ENCODE measurements around the gene AURKAIP1. TPM values are rescaled to one million over a fixed set of nuclear protein-coding genes. Genes with fewer than 3 reads are reported as not detected.
A peak's percentile ranks its signal among the peaks of the same experiment; 100 is the strongest.

Gene AURKAIP1
- polyA plus RNA-seq, 1 of the 3 experiments (the other 2 are of a cell fraction) = 214 TPM

DNA sequence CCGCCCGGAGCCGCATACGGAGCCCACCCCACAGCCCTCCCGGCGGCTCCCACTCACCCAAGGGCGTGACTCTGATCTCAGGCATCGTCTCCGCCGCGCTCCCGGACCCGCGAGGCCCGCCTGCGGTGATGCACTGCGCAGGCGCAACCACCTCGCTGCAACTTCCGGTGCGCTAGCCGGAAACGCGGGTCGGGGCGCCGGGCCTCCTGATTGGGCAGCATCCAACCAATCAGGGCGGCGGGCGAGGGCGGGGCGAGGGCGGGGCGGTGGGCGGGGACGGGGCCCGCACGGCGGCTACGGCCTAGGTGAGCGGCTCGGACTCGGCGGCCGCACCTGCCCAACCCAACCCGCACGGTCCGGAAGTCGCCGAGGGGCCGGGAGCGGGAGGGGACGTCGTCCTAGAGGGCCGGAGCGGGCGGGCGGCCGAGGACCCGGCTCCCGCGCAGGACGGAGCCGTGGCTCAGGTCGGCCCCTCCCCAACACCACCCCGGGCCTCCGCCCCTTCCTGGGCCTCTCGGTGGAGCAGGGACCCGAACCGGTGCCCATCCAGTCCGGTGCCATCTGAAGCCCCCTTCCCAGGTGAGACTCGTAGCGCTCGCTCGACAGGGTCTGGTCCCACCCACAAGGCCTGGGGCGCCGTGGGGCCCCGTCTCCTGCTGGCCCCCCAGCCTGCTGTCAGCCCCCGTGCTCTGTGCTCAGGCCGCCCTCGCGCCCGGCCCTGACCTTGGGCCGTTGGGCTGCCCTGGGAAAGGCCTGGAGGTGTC is 50.3 kb downstream of the AURKAIP1 start, which contains the start of the genes CPTP and INTS11:
Gene CPTP (plus strand): TSS at position 279 of the 764 bp plus-strand sequence. CDS start 2,109 bp downstream, outside the sequence.
Gene INTS11 (minus strand): TSS at position 137 of the 764 bp plus-strand sequence. CDS start 52 bp downstream, at position 85.
- no peaks in the 10 kb centered on the region for H3K9me2 ChIP-seq
- H3F3A ChIP-seq (replicated peaks; ENCODE audit: insufficient read depth) = peaks cover 5% of the 10 kb centered on the region
- peaks cover 0 to 24% of the 10 kb centered on the region in 2 experiments; a peak in 1 of 4 replicates for H3K4me1 ChIP-seq (ENCODE audit: control insufficient read depth in 1 of 2, insufficient read depth in 2 of 2, low read depth in 1 of 2, low read length in 1 of 2)
- peak within 1 kb of the TSS; percentile 95 for H3K4me2 ChIP-seq
- peak within 1 kb of the TSS; percentile 45 to 66; a peak in 2 of 4 replicates for H3K27ac ChIP-seq (ENCODE audit: low read depth in 2 of 2, low read length in 1 of 2)
- 5% methylated on average over 8 of the region's 84 CpGs for WGBS (ENCODE audit: low lambda C conversion rate)
- H3K4me3 ChIP-seq (ENCODE audit: low read depth in 2 of 2, low read length in 1 of 2) = peak within 1 kb of the TSS; percentile 74 to 80
- peak within 1 kb of the TSS; percentile 80 for H3K9ac ChIP-seq
- H3K27me3 ChIP-seq (ENCODE audit: insufficient read depth) = no peaks in the 10 kb centered on the region
- H2AFZ ChIP-seq (ENCODE audit: low read depth) = no peak within 1 kb of the TSS
- H3K9me3 ChIP-seq = no peaks in the 10 kb centered on the region
- H4K20me1 ChIP-seq (ENCODE audit: insufficient read depth) = peaks cover 33% of the 10 kb centered on the region
- peaks cover 64% of the 10 kb centered on the region for H3K79me2 ChIP-seq (ENCODE audit: insufficient read depth)
- POLR2A ChIA-PET = interaction anchor here (1.0 kb wide), 1 partner anchor 15 kb away, joined by 3 read pairs; no protein-coding TSS in a partner anchor
- CTCF ChIA-PET = interaction anchor here (1.0 to 1.6 kb wide), 3 partner anchors 20 to 23 kb away, joined by 3 to 5 read pairs (median 3); no protein-coding TSS in a partner anchor
- DNase-seq = peak; percentile 99
- H3K36me3 ChIP-seq (replicated peaks in 1 of 2; ENCODE audit: control insufficient read depth in 1 of 2, insufficient read depth in 2 of 2, low read length in 1 of 2) = peaks cover 0 to 31% of the 10 kb centered on the region in 2 experiments
- TF ChIP-seq FOXM1 (IDR thresholded peaks at IDR 0.05; ENCODE audit: low read depth) (no peak), POLR2AphosphoS5 (IDR thresholded peaks at IDR 0.05; ENCODE audit: low read depth, low read length) (peak; percentile 73; the same call in 1 of the 2 replicates), YY1 (IDR thresholded peaks at IDR 0.05; ENCODE audit: low read depth) (no peak), MEF2A (IDR thresholded peaks at IDR 0.05; ENCODE audit: borderline replicate concordance, low read depth) (no peak), RCOR1 (IDR thresholded peaks at IDR 0.05; ENCODE audit: low read length) (no peak), ELF1 (IDR thresholded peaks at IDR 0.05) (peak; percentile 31; the same call in 1 of the 2 replicates), RFX5 (IDR thresholded peaks at IDR 0.05; ENCODE audit: low read length) (no peak), RAD21 (IDR thresholded peaks at IDR 0.05; ENCODE audit: low read length) (no peak), GATA2 (CRISPR knock-in tag; IDR thresholded peaks at IDR 0.05) (no peak), EP300 (IDR thresholded peaks at IDR 0.05; ENCODE audit: borderline replicate concordance in 1 of 2, low read depth in 1 of 2, low read length in 1 of 2) (no peak), NFIC (IDR thresholded peaks at IDR 0.05; ENCODE audit: borderline replicate concordance) (no peak), FOSL2 (IDR thresholded peaks at IDR 0.05; ENCODE audit: borderline replicate concordance, low read depth) (no peak), TCF12 (IDR thresholded peaks at IDR 0.05) (no peak), FOXJ3 (CRISPR knock-in tag; IDR thresholded peaks at IDR 0.05) (no peak), TAF1 (IDR thresholded peaks at IDR 0.05; ENCODE audit: borderline replicate concordance, low read depth, low read length) (peak; percentile 46; the same call in 1 of the 2 replicates), JUND (IDR thresholded peaks at IDR 0.05) (no peak), SIN3A (IDR thresholded peaks at IDR 0.05; ENCODE audit: borderline replicate concordance, low read depth, low read length) (no peak), RXRA (IDR thresholded peaks at IDR 0.05; ENCODE audit: borderline replicate concordance, low read depth) (no peak), CHD2 (IDR thresholded peaks at IDR 0.05; ENCODE audit: low read length, partially characterized antibody) (peak; percentile 34), NRF1 (IDR thresholded peaks at IDR 0.05; ENCODE audit: low read depth, low read length) (peak; percentile 88), MXI1 (IDR thresholded peaks at IDR 0.05; ENCODE audit: low read depth, low read length) (no peak)
- TF ChIP-seq, protein P1, sequence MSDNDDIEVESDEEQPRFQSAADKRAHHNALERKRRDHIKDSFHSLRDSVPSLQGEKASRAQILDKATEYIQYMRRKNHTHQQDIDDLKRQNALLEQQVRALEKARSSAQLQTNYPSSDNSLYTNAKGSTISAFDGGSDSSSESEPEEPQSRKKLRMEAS (IDR thresholded peaks at IDR 0.05; ENCODE audit: low read depth) = peak; percentile 34; the same call in 1 of the 2 replicates
- TF ChIP-seq, protein P2, sequence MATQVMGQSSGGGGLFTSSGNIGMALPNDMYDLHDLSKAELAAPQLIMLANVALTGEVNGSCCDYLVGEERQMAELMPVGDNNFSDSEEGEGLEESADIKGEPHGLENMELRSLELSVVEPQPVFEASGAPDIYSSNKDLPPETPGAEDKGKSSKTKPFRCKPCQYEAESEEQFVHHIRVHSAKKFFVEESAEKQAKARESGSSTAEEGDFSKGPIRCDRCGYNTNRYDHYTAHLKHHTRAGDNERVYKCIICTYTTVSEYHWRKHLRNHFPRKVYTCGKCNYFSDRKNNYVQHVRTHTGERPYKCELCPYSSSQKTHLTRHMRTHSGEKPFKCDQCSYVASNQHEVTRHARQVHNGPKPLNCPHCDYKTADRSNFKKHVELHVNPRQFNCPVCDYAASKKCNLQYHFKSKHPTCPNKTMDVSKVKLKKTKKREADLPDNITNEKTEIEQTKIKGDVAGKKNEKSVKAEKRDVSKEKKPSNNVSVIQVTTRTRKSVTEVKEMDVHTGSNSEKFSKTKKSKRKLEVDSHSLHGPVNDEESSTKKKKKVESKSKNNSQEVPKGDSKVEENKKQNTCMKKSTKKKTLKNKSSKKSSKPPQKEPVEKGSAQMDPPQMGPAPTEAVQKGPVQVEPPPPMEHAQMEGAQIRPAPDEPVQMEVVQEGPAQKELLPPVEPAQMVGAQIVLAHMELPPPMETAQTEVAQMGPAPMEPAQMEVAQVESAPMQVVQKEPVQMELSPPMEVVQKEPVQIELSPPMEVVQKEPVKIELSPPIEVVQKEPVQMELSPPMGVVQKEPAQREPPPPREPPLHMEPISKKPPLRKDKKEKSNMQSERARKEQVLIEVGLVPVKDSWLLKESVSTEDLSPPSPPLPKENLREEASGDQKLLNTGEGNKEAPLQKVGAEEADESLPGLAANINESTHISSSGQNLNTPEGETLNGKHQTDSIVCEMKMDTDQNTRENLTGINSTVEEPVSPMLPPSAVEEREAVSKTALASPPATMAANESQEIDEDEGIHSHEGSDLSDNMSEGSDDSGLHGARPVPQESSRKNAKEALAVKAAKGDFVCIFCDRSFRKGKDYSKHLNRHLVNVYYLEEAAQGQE (IDR thresholded peaks at IDR 0.05; ENCODE audit: low read depth, low read length) = no peak; the same call in 1 of the 2 replicates
- TF ChIP-seq, protein P3, sequence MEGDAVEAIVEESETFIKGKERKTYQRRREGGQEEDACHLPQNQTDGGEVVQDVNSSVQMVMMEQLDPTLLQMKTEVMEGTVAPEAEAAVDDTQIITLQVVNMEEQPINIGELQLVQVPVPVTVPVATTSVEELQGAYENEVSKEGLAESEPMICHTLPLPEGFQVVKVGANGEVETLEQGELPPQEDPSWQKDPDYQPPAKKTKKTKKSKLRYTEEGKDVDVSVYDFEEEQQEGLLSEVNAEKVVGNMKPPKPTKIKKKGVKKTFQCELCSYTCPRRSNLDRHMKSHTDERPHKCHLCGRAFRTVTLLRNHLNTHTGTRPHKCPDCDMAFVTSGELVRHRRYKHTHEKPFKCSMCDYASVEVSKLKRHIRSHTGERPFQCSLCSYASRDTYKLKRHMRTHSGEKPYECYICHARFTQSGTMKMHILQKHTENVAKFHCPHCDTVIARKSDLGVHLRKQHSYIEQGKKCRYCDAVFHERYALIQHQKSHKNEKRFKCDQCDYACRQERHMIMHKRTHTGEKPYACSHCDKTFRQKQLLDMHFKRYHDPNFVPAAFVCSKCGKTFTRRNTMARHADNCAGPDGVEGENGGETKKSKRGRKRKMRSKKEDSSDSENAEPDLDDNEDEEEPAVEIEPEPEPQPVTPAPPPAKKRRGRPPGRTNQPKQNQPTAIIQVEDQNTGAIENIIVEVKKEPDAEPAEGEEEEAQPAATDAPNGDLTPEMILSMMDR (IDR thresholded peaks at IDR 0.05) = no peak
- TF ChIP-seq, protein P4, sequence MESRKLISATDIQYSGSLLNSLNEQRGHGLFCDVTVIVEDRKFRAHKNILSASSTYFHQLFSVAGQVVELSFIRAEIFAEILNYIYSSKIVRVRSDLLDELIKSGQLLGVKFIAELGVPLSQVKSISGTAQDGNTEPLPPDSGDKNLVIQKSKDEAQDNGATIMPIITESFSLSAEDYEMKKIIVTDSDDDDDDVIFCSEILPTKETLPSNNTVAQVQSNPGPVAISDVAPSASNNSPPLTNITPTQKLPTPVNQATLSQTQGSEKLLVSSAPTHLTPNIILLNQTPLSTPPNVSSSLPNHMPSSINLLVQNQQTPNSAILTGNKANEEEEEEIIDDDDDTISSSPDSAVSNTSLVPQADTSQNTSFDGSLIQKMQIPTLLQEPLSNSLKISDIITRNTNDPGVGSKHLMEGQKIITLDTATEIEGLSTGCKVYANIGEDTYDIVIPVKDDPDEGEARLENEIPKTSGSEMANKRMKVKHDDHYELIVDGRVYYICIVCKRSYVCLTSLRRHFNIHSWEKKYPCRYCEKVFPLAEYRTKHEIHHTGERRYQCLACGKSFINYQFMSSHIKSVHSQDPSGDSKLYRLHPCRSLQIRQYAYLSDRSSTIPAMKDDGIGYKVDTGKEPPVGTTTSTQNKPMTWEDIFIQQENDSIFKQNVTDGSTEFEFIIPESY (IDR thresholded peaks at IDR 0.05; ENCODE audit: borderline replicate concordance, low read depth) = no peak
- TF ChIP-seq, protein P5, sequence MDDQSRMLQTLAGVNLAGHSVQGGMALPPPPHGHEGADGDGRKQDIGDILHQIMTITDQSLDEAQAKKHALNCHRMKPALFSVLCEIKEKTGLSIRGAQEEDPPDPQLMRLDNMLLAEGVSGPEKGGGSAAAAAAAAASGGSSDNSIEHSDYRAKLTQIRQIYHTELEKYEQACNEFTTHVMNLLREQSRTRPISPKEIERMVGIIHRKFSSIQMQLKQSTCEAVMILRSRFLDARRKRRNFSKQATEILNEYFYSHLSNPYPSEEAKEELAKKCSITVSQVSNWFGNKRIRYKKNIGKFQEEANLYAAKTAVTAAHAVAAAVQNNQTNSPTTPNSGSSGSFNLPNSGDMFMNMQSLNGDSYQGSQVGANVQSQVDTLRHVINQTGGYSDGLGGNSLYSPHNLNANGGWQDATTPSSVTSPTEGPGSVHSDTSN (IDR thresholded peaks at IDR 0.05) = no peak
